ENCODE data around the gene NEXN.

NEXN gene

GRCh38 chr1:77888781-77889642, 588 bp downstream of the NEXN start:
- Histone ChIP-seq H2BK120ac (ENCODE audit: insufficient read depth, low read length, poor library complexity) (peak overlapping the region; percentile 94), H4K91ac (ENCODE audit: low read depth, low read length) (peak overlapping the region; percentile 75), H3K79me1 (ENCODE audit: low read length) (peaks cover 11% of the 10 kb centered on the region), H2AK5ac (ENCODE audit: low read length) (no peak overlapping the region), H3K79me2 (ENCODE audit: control insufficient read depth, insufficient read depth, low read length, poor library complexity) (peaks cover 11% of the 10 kb centered on the region), H2AFZ (ENCODE audit: insufficient read depth, low read length, poor library complexity) (peak overlapping the region; percentile 93), H4K12ac (ENCODE audit: low read depth, low read length) (peak overlapping the region; percentile 66), H3K27ac (ENCODE audit: low read depth, low read length) (peak overlapping the region; percentile 98), H3K9me3 (ENCODE audit: insufficient read depth, low read depth, low read length) (no peaks in the 10 kb centered on the region), H4K8ac (ENCODE audit: low read depth, low read length) (peak overlapping the region; percentile 82), H3K27me3 (ENCODE audit: insufficient read depth, low read length) (no peaks in the 10 kb centered on the region), H3K4me1 (ENCODE audit: control insufficient read depth in 1 of 2, insufficient read depth in 2 of 2, low read length in 2 of 2) (no peaks in the 10 kb centered on the region), H3K18ac (ENCODE audit: low read length) (peak overlapping the region; percentile 88), H3K14ac (ENCODE audit: low read length) (peak overlapping the region; percentile 91), H3K9ac (ENCODE audit: low read length) (peak overlapping the region; percentile 92), H3K4me3 (ENCODE audit: low read depth, low read length) (peak overlapping the region; percentile 86), H2BK12ac (ENCODE audit: low read length) (peak overlapping the region; percentile 13), H2BK5ac (ENCODE audit: low read depth, low read length, poor library complexity) (peak overlapping the region; percentile 95), H3K4ac (ENCODE audit: low read depth, low read length) (peak overlapping the region; percentile 26), H3K36me3 (ENCODE audit: control insufficient read depth in 1 of 2, insufficient read depth in 2 of 2, low read length in 2 of 2) (peaks cover 0 to 3% of the 10 kb centered on the region in 2 experiments), H3K23ac (ENCODE audit: low read length) (no peak overlapping the region), H3K4me2 (ENCODE audit: low read length) (peak overlapping the region; percentile 71)
- peak; percentile 33 to 79 for DNase-seq
- WGBS (ENCODE audit: extremely low coverage, insufficient coverage, insufficient read length) = no CpG with 5 or more reads among the region's 46 CpGs

GRCh38 chr1:77889671-77890070, 1.2 kb downstream of the NEXN start:
- no peak overlapping the region for H2BK5ac ChIP-seq (ENCODE audit: low read depth, low read length, poor library complexity)
- H3K4me2 ChIP-seq (ENCODE audit: low read length) = peak overlapping the region; percentile 71
- peak; percentile 60 to 79 for DNase-seq
- no peak overlapping the region for H3K23ac ChIP-seq (ENCODE audit: low read length)
- H3K4me3 ChIP-seq (ENCODE audit: low read depth, low read length) = no peak overlapping the region
- no peak overlapping the region for H4K8ac ChIP-seq (ENCODE audit: low read depth, low read length)
- no peak overlapping the region for H4K12ac ChIP-seq (ENCODE audit: low read depth, low read length)
- H3K27ac ChIP-seq (ENCODE audit: low read depth, low read length) = no peak overlapping the region
- H3K79me1 ChIP-seq (ENCODE audit: low read length) = peaks cover 11% of the 10 kb centered on the region
- H2BK12ac ChIP-seq (ENCODE audit: low read length) = no peak overlapping the region
- no peak overlapping the region for H3K4ac ChIP-seq (ENCODE audit: low read depth, low read length)
- peaks cover 11% of the 10 kb centered on the region for H3K79me2 ChIP-seq (ENCODE audit: control insufficient read depth, insufficient read depth, low read length, poor library complexity)
- no peak overlapping the region for H2AK5ac ChIP-seq (ENCODE audit: low read length)
- no CpG with 5 or more reads among the region's 7 CpGs for WGBS (ENCODE audit: extremely low coverage, insufficient coverage, insufficient read length)
- no peak overlapping the region for H3K9ac ChIP-seq (ENCODE audit: low read length)
- no peak overlapping the region for H3K18ac ChIP-seq (ENCODE audit: low read length)
- H3K36me3 ChIP-seq (ENCODE audit: control insufficient read depth in 1 of 2, insufficient read depth in 2 of 2, low read length in 2 of 2) = peaks cover 0 to 3% of the 10 kb centered on the region in 2 experiments
- H4K91ac ChIP-seq (ENCODE audit: low read depth, low read length) = no peak overlapping the region
- no peaks in the 10 kb centered on the region for H3K9me3 ChIP-seq (ENCODE audit: insufficient read depth, low read depth, low read length)
- H2AFZ ChIP-seq (ENCODE audit: insufficient read depth, low read length, poor library complexity) = no peak overlapping the region
- H3K27me3 ChIP-seq (ENCODE audit: insufficient read depth, low read length) = no peaks in the 10 kb centered on the region
- no peak overlapping the region for H3K14ac ChIP-seq (ENCODE audit: low read length)
- H2BK120ac ChIP-seq (ENCODE audit: insufficient read depth, low read length, poor library complexity) = no peak overlapping the region
- H3K4me1 ChIP-seq (ENCODE audit: control insufficient read depth in 1 of 2, insufficient read depth in 2 of 2, low read length in 2 of 2) = no peaks in the 10 kb centered on the region

- H2BK120ac ChIP-seq (ENCODE audit: insufficient read depth, low read length, poor library complexity) = no peak overlapping the region
- H2AFZ ChIP-seq (ENCODE audit: insufficient read depth, low read length, poor library complexity) = no peak overlapping the region
- no peak overlapping the region for H3K4me3 ChIP-seq (ENCODE audit: low read depth, low read length)
- no peak overlapping the region for H3K23ac ChIP-seq (ENCODE audit: low read length)
- H2BK5ac ChIP-seq (ENCODE audit: low read depth, low read length, poor library complexity) = no peak overlapping the region
- no peaks in the 10 kb centered on the region for H3K4me1 ChIP-seq (ENCODE audit: control insufficient read depth in 1 of 2, insufficient read depth in 2 of 2, low read length in 2 of 2)
- no peak overlapping the region for H3K4ac ChIP-seq (ENCODE audit: low read depth, low read length)
- H4K91ac ChIP-seq (ENCODE audit: low read depth, low read length) = no peak overlapping the region
- peaks cover 11% of the 10 kb centered on the region for H3K79me2 ChIP-seq (ENCODE audit: control insufficient read depth, insufficient read depth, low read length, poor library complexity)
- H2BK12ac ChIP-seq (ENCODE audit: low read length) = no peak overlapping the region
- H4K8ac ChIP-seq (ENCODE audit: low read depth, low read length) = no peak overlapping the region
- H3K79me1 ChIP-seq (ENCODE audit: low read length) = peaks cover 11% of the 10 kb centered on the region
- no peaks in the 10 kb centered on the region for H3K9me3 ChIP-seq (ENCODE audit: insufficient read depth, low read depth, low read length)
- no peak for DNase-seq
- no CpG with 5 or more reads among the region's 1 CpG for WGBS (ENCODE audit: extremely low coverage, insufficient coverage, insufficient read length)
- H3K9ac ChIP-seq (ENCODE audit: low read length) = no peak overlapping the region
- H3K36me3 ChIP-seq (ENCODE audit: control insufficient read depth in 1 of 2, insufficient read depth in 2 of 2, low read length in 2 of 2) = peaks cover 0 to 3% of the 10 kb centered on the region in 2 experiments
- H3K27ac ChIP-seq (ENCODE audit: low read depth, low read length) = no peak overlapping the region
- no peaks in the 10 kb centered on the region for H3K27me3 ChIP-seq (ENCODE audit: insufficient read depth, low read length)
- no peak overlapping the region for H3K18ac ChIP-seq (ENCODE audit: low read length)
- no peak overlapping the region for H4K12ac ChIP-seq (ENCODE audit: low read depth, low read length)
- H3K4me2 ChIP-seq (ENCODE audit: low read length) = no peak overlapping the region
- H2AK5ac ChIP-seq (ENCODE audit: low read length) = no peak overlapping the region
- no peak overlapping the region for H3K14ac ChIP-seq (ENCODE audit: low read length)
Observed at GRCh38 chr1:77891200-77891599, 2.8 kb downstream of the NEXN start.

- Histone ChIP-seq H3K27me3 (ENCODE audit: insufficient read depth, low read length) (no peaks in the 10 kb centered on the region), H2AK5ac (ENCODE audit: low read length) (no peak overlapping the region), H4K12ac (ENCODE audit: low read depth, low read length) (no peak overlapping the region), H3K36me3 (ENCODE audit: control insufficient read depth in 1 of 2, insufficient read depth in 2 of 2, low read length in 2 of 2) (no peaks in the 10 kb centered on the region), H2BK5ac (ENCODE audit: low read depth, low read length, poor library complexity) (no peak overlapping the region), H3K23ac (ENCODE audit: low read length) (no peak overlapping the region), H3K79me2 (ENCODE audit: control insufficient read depth, insufficient read depth, low read length, poor library complexity) (no peaks in the 10 kb centered on the region), H3K4ac (ENCODE audit: low read depth, low read length) (no peak overlapping the region), H3K9ac (ENCODE audit: low read length) (no peak overlapping the region), H3K18ac (ENCODE audit: low read length) (no peak overlapping the region), H2AFZ (ENCODE audit: insufficient read depth, low read length, poor library complexity) (no peak overlapping the region), H2BK120ac (ENCODE audit: insufficient read depth, low read length, poor library complexity) (no peak overlapping the region), H3K27ac (ENCODE audit: low read depth, low read length) (no peak overlapping the region), H3K9me3 (ENCODE audit: insufficient read depth, low read depth, low read length) (no peaks in the 10 kb centered on the region), H2BK12ac (ENCODE audit: low read length) (no peak overlapping the region), H3K4me3 (ENCODE audit: low read depth, low read length) (no peak overlapping the region), H4K8ac (ENCODE audit: low read depth, low read length) (no peak overlapping the region), H4K91ac (ENCODE audit: low read depth, low read length) (no peak overlapping the region), H3K14ac (ENCODE audit: low read length) (no peak overlapping the region), H3K4me2 (ENCODE audit: low read length) (no peak overlapping the region), H3K4me1 (ENCODE audit: control insufficient read depth in 1 of 2, insufficient read depth in 2 of 2, low read length in 2 of 2) (no peaks in the 10 kb centered on the region), H3K79me1 (ENCODE audit: low read length) (no peaks in the 10 kb centered on the region)
- WGBS (ENCODE audit: extremely low coverage, insufficient coverage, insufficient read length) = no CpG with 5 or more reads among the region's 4 CpGs
- DNase-seq = no peak
Observed at GRCh38 chr1:77899647-77900320, 11.4 kb downstream of the NEXN start.
